ENCODE results near the gene AACS. TPM values are rescaled to one million over a fixed set of nuclear protein-coding genes. Genes with fewer than 3 reads are reported as not detected.

The AACS gene
- total RNA-seq, 1 experiment from 2014 or later: 52.8 TPM

GRCh38 chr12:125064492-125064891, 743 bp upstream of the AACS start:
- intact Hi-C loops (cut with micrococcal nuclease): no loop called here
- Mint-ChIP-seq H3K9me3 (ENCODE audit: unreplicated experiment) (no peaks in the 10 kb centered on the region), H3K36me3 (ENCODE audit: insufficient read depth, unreplicated experiment) (no peaks in the 10 kb centered on the region), H3K27me3 (ENCODE audit: insufficient read depth, unreplicated experiment) (no peaks in the 10 kb centered on the region), H3K27ac (ENCODE audit: low read depth, unreplicated experiment) (no peak overlapping the region), H3K4me3 (ENCODE audit: unreplicated experiment) (peak overlapping the region; percentile 88), H3K4me1 (ENCODE audit: insufficient read depth, unreplicated experiment) (peaks cover 15% of the 10 kb centered on the region)
- ChIA-PET CTCF (interaction anchor here (1.8 kb wide), 1 partner anchor 15 kb away, joined by 6 read pairs; no protein-coding TSS in a partner anchor), POLR2A (interaction anchor here (1.0 to 2.6 kb wide), 6 partner anchors 9 to 149 kb away, joined by 3 to 17 read pairs (median 6); partner anchors contain the start of genes BRI3BP and UBC)
- no TSS peak for BruUV-seq (replicated peaks)
- DNase-seq (ENCODE audit: unreplicated experiment): no peak
- TF ChIP-seq, protein P1, sequence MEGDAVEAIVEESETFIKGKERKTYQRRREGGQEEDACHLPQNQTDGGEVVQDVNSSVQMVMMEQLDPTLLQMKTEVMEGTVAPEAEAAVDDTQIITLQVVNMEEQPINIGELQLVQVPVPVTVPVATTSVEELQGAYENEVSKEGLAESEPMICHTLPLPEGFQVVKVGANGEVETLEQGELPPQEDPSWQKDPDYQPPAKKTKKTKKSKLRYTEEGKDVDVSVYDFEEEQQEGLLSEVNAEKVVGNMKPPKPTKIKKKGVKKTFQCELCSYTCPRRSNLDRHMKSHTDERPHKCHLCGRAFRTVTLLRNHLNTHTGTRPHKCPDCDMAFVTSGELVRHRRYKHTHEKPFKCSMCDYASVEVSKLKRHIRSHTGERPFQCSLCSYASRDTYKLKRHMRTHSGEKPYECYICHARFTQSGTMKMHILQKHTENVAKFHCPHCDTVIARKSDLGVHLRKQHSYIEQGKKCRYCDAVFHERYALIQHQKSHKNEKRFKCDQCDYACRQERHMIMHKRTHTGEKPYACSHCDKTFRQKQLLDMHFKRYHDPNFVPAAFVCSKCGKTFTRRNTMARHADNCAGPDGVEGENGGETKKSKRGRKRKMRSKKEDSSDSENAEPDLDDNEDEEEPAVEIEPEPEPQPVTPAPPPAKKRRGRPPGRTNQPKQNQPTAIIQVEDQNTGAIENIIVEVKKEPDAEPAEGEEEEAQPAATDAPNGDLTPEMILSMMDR (IDR thresholded peaks at IDR 0.05; ENCODE audit: unreplicated experiment): no peak

DNA sequence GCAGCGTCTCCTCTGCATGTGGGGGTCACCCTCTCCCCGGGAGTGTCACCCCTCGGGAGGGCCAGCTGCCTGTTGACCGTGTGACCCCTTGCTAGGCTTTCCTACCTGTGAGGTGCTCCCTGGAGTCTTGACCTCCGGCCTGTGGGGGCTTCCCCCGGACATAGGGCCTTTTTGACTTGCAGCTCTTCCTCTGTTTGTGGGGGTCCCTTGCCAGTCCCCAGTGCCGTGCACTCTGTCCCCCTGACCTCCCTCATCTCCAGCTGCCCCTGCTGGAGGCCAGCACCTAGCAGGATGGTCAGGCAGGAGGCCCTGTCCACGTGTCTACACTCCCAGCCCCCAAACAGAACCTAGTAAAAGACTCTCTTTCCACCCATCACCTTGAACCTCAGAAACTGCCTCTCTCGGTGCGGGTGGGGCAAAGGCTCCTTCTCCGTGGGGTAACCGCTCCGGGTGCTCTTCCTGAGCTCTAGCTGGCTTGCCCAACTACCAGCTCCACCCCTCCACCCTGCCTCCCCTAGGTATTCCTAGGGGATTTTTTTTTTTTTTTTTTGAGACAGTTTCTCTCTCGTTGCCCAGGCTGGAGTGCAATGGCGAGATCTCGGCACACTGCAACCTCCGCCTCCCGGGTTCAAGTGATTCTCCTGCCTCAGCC, 810 bp downstream of the AACS start:
- POLR2A ChIA-PET: interaction anchor here (0.6 to 2.6 kb wide), 6 partner anchors 10 to 514 kb away, joined by 3 to 17 read pairs (median 6); partner anchors contain the start of gene UBC
- TF ChIP-seq, protein P1 (IDR thresholded peaks at IDR 0.05; ENCODE audit: unreplicated experiment): no peak
- no peaks in the 10 kb centered on the region for H3K9me3 Mint-ChIP-seq (ENCODE audit: unreplicated experiment)
- BruUV-seq (replicated peaks): no TSS peak
- H3K36me3 Mint-ChIP-seq (ENCODE audit: insufficient read depth, unreplicated experiment): peaks cover 6% of the 10 kb centered on the region
- DNase-seq (ENCODE audit: unreplicated experiment): peak; percentile 21
- H3K4me3 Mint-ChIP-seq (ENCODE audit: unreplicated experiment): peak overlapping the region; percentile 88
- intact Hi-C loops (cut with micrococcal nuclease): loop anchor here (1.0 to 5.0 kb wide), 2 partner anchors 13 to 74 kb away; partner anchors contain the start of gene BRI3BP
- CTCF ChIA-PET: interaction anchor here (1.8 kb wide), 1 partner anchor 13 kb away, joined by 6 read pairs; no protein-coding TSS in a partner anchor
- no peaks in the 10 kb centered on the region for H3K27me3 Mint-ChIP-seq (ENCODE audit: insufficient read depth, unreplicated experiment)
- H3K27ac Mint-ChIP-seq (ENCODE audit: low read depth, unreplicated experiment): peak overlapping the region; percentile 73
- H3K4me1 Mint-ChIP-seq (ENCODE audit: insufficient read depth, unreplicated experiment): peaks cover 15% of the 10 kb centered on the region

DNA sequence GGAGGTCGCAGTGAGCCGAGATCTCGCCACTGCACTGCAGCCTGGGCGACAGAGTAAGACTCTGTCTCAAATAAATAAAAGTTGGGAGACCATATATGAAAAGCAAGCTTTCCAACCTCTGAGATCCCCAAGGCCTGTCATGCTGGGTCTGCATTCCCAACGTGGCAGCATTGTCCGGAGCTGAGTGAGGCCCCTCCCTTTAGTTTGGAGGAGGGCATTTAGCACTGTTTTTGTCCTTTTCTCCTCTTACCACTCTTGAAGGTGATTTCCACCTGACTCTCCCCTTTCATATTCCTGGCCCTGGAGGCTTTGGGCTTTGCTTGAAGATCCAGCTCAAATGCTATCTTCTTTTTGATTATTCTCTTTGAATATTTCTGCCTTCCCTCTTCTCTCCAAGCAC, 3.2 kb downstream of the AACS start:
- intact Hi-C loops (cut with micrococcal nuclease): loop anchor here (5.0 kb wide), 1 partner anchor 76 kb away; the partner anchor contains the start of gene BRI3BP
- BruUV-seq (replicated peaks): no TSS peak
- ChIA-PET CTCF (interaction anchor here (0.7 kb wide), 1 partner anchor 125 kb away, joined by 4 read pairs; no protein-coding TSS in a partner anchor), POLR2A (no interaction called here)
- TF ChIP-seq, protein P1 (IDR thresholded peaks at IDR 0.05; ENCODE audit: unreplicated experiment): no peak
- Mint-ChIP-seq H3K27ac (ENCODE audit: low read depth, unreplicated experiment) (no peak overlapping the region), H3K4me3 (ENCODE audit: unreplicated experiment) (no peak overlapping the region), H3K27me3 (ENCODE audit: insufficient read depth, unreplicated experiment) (no peaks in the 10 kb centered on the region), H3K9me3 (ENCODE audit: unreplicated experiment) (no peaks in the 10 kb centered on the region), H3K36me3 (ENCODE audit: insufficient read depth, unreplicated experiment) (peaks cover 26% of the 10 kb centered on the region), H3K4me1 (ENCODE audit: insufficient read depth, unreplicated experiment) (peaks cover 15% of the 10 kb centered on the region)
- DNase-seq (ENCODE audit: unreplicated experiment): no peak

DNA sequence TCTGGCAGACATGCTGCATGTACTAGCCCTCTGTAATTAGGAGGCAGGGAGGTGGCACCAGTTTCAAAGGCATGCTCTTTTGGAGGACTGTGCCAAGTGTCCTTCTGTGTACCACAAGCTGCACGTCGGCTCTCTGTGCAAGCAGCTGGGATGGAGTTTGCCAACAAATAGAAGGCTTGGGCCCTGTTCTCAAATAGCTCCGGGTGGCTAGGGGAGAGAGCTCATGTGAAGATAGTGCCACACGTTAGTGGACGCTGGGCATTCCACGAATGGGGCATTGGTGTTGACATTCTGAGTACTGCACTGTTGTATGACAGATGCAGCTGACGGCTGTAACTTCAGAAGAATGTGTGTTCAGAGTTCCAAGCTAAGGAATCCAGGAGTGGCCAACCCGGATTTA, 4.4 kb downstream of the AACS start:
- DNase-seq (ENCODE audit: unreplicated experiment): no peak
- intact Hi-C loops (cut with micrococcal nuclease): loop anchor here (5.0 kb wide), 1 partner anchor 77 kb away; the partner anchor contains the start of gene BRI3BP
- peaks cover 36% of the 10 kb centered on the region for H3K36me3 Mint-ChIP-seq (ENCODE audit: insufficient read depth, unreplicated experiment)
- H3K9me3 Mint-ChIP-seq (ENCODE audit: unreplicated experiment): no peaks in the 10 kb centered on the region
- POLR2A ChIA-PET: no interaction called here
- no peak overlapping the region for H3K4me3 Mint-ChIP-seq (ENCODE audit: unreplicated experiment)
- TF ChIP-seq, protein P1 (IDR thresholded peaks at IDR 0.05; ENCODE audit: unreplicated experiment): no peak
- H3K27ac Mint-ChIP-seq (ENCODE audit: low read depth, unreplicated experiment): no peak overlapping the region
- no peaks in the 10 kb centered on the region for H3K27me3 Mint-ChIP-seq (ENCODE audit: insufficient read depth, unreplicated experiment)
- CTCF ChIA-PET: interaction anchor here (0.7 kb wide), 1 partner anchor 129 kb away, joined by 4 read pairs; no protein-coding TSS in a partner anchor
- H3K4me1 Mint-ChIP-seq (ENCODE audit: insufficient read depth, unreplicated experiment): peaks cover 15% of the 10 kb centered on the region
- BruUV-seq (replicated peaks): no TSS peak
